GM12878 (cell line): ENCODE results near the gene OMG. TPM values are rescaled to one million over a fixed set of nuclear protein-coding genes. Genes with fewer than 3 reads are reported as not detected.
A peak's percentile ranks its signal among the peaks of the same experiment; 100 is the strongest.

Experiments used
- ATAC-seq: fragments of 200-7000 bp; cut with Tn5 transposase; 3 replicates; pipeline ENCODE4 v1.9.1; 2020; ENCODE audit warnings: mild to moderate bottlenecking, moderate library complexity
- BruUV-seq: library from RNA; stranded (reverse); fragments of 400-500 nt; replicated peaks from 2 replicates; lab custom pipeline; 2021; lab: Mats Ljungman, UMichigan
- CTCF ChIA-PET: fragments of 300-600 bp; sonication (Branson Sonifier 250); formaldehyde crosslinking; extraction: SDS; loops from one replicate; lab custom pipeline; 2021; ENCODE audit warnings: inconsistent platforms; lab: Yijun Ruan, JAX
- POLR2A ChIA-PET: fragments of 350-600 bp; formaldehyde crosslinking; extraction: SDS; loops from one replicate; lab custom pipeline; 2021; ENCODE audit warnings: inconsistent platforms; lab: Charles Lee
- RAD21 ChIA-PET: fragments of 300-600 bp; sonication (Branson Sonifier 250); formaldehyde crosslinking; loops from one replicate; lab custom pipeline; 2023; ENCODE audit warnings: antibody characterized with exemption; ENCODE audit not compliant: unreplicated experiment; lab: Charles Lee
- SMC1A ChIA-PET: fragments of 300-600 bp; sonication (Branson Sonifier 250); formaldehyde crosslinking; loops from one replicate; lab custom pipeline; 2023; ENCODE audit not compliant: unreplicated experiment, uncharacterized antibody; lab: Charles Lee
- DNase-seq: peaks from one replicate; pipeline ENCODE4 v3.0.0-alpha.2; 2011; ENCODE audit warnings: low read depth, low spot score
- FAIRE-seq: peaks from 3 replicates; lab custom pipeline; 2011; peaks lifted over from hg19 to GRCh38; lab: Jason Lieb, UNC
- H2AFZ ChIP-seq: 2 replicates; pipeline ENCODE4 v1.6.0; 2011; ENCODE audit warnings: low read depth, low read length, control low read depth; ENCODE audit not compliant: control insufficient read depth
- H3K27ac ChIP-seq: 2 replicates; pipeline ENCODE4 v1.5.1; 2011; ENCODE audit warnings: control low read depth; ENCODE audit not compliant: control insufficient read depth, insufficient read depth
- H3K27me3 ChIP-seq, 2 experiments: replicated peaks in 1 of 2; 2 replicates each; pipeline versions ENCODE4 v1.6.0 to v1.6.1; 2011; ENCODE audit warnings: low read length in 1 of 2; ENCODE audit not compliant: control insufficient read depth in 2 of 2, insufficient read depth in 2 of 2
- H3K36me3 ChIP-seq, 2 experiments: 2 replicates each; pipeline ENCODE4 v1.5.1; 2011; ENCODE audit warnings: low read length in 1 of 2; ENCODE audit not compliant: control insufficient read depth in 2 of 2, insufficient read depth in 2 of 2
- H3K4me1 ChIP-seq: 2 replicates; pipeline ENCODE4 v1.6.1; 2011; ENCODE audit warnings: mild to moderate bottlenecking, low read length, moderate library complexity, mixed read lengths; ENCODE audit not compliant: control insufficient read depth, insufficient read depth
- H3K4me2 ChIP-seq: 2 replicates; pipeline ENCODE4 v1.6.0; 2011; ENCODE audit warnings: control low read depth; ENCODE audit not compliant: control insufficient read depth, insufficient read depth
- H3K4me3 ChIP-seq: fragments of 200-600 bp; sonication (generic); 2 replicates; pipeline ENCODE4 v1.5.1; 2016
- H3K79me2 ChIP-seq: 2 replicates; pipeline ENCODE4 v1.6.0; 2011; ENCODE audit warnings: low read length; ENCODE audit not compliant: control insufficient read depth, insufficient read depth
- H3K9ac ChIP-seq: 2 replicates; pipeline ENCODE4 v1.8.0; 2011; ENCODE audit warnings: low read length, control low read depth, mixed read lengths; ENCODE audit not compliant: control insufficient read depth, insufficient read depth
- H3K9me3 ChIP-seq: replicated peaks from 3 replicates; pipeline ENCODE4 v1.5.1; 2011; ENCODE audit warnings: mild to moderate bottlenecking, low read length; ENCODE audit not compliant: control insufficient read depth, insufficient read depth
- H4K20me1 ChIP-seq: 2 replicates; pipeline ENCODE4 v1.6.0; 2011; ENCODE audit not compliant: control insufficient read depth, insufficient read depth
- ATF7 ChIP-seq: fragments of 450-650 bp; IDR thresholded peaks from 2 replicates; pipeline ENCODE4 v1.6.1; 2016; ENCODE audit warnings: low read depth, mild to moderate bottlenecking
- HDGF ChIP-seq: fragments of 450-650 bp; IDR thresholded peaks from 2 replicates; pipeline ENCODE4 v1.6.1; 2016; ENCODE audit warnings: antibody characterized with exemption
- IRF4 ChIP-seq: IDR thresholded peaks from 2 replicates; pipeline ENCODE4 v1.6.1; 2011; ENCODE audit warnings: low read depth, low read length
- JUNB ChIP-seq: IDR thresholded peaks from 2 replicates; pipeline ENCODE4 v1.6.1; 2016; ENCODE audit warnings: antibody characterized with exemption, mild to moderate bottlenecking
- MEF2A ChIP-seq: IDR thresholded peaks from 2 replicates; pipeline ENCODE4 v1.6.1; 2011; ENCODE audit warnings: low read depth, mild to moderate bottlenecking, low read length, moderate library complexity; ENCODE audit not compliant: insufficient read depth
- WGBS: methylation state at CpG from one replicate; pipeline ENCODE4 v1.1.6; 2016; ENCODE audit warnings: low lambda C conversion rate; ENCODE audit not compliant: insufficient replicate concordance, insufficient coverage; ENCODE audit errors: missing lambda C conversion rate; 5-methylcytosine and 5-hydroxymethylcytosine counted together
- in situ Hi-C: fragments of 300-500 bp; cut with MboI; formaldehyde crosslinking; loops from 9 replicates; pipeline ENCODE4 v1.14.3; 2018; ENCODE audit warnings: mixed read lengths
- intact Hi-C: fragments of 100-400 bp; cut with micrococcal nuclease; formaldehyde crosslinking; loops from one replicate; pipeline ENCODE4 v1.14.2; 2022; ENCODE audit not compliant: unreplicated experiment
- polyA plus RNA-seq, 11 experiments: library from polyadenylated mRNA; depleted of rRNA in 4 of 11; unstranded in 6 of 11; stranded (reverse) in 5 of 11; fragments of >200 nt; fragmentation: Nextera tagmentation in 4 of 11; fragmentation: Illumina TruSeq in 1 of 11; extraction: Ambion mirVana in 4 of 11; extraction: Trizol in 1 of 11; gene quantifications; 1 replicate in 1 of 11; 2 replicates in 10 of 11; pipeline versions ENCODE4 v1.2.1 to v1.2.3, GENCODE V29; 2011 to 2016; ENCODE audit warnings: inconsistent platforms in 2 of 11, missing spikeins in 2 of 11, low read depth in 1 of 11
- total RNA-seq, 4 experiments: library from RNA; depleted of rRNA in 3 of 4; stranded (reverse); fragments of >200 nt in 3 of 4; fragmentation: Illumina TruSeq in 1 of 4; extraction: Trizol in 1 of 4; gene quantifications; 2 replicates each; pipeline versions ENCODE4 v1.2.1 to v1.2.3, GENCODE V29; 2013 to 2021
- TF ChIP-seq, protein P1 (sequence below): IDR thresholded peaks from 2 replicates; pipeline ENCODE4 v1.6.1; 2012; ENCODE audit warnings: low read depth, low read length, improper control_type of control experiment
- TF ChIP-seq, protein P2 (sequence below): IDR thresholded peaks from 2 replicates; pipeline ENCODE4 v1.6.1; 2011; ENCODE audit warnings: low read depth, mild to moderate bottlenecking, low read length, moderate library complexity, borderline replicate concordance; ENCODE audit errors: extremely low read depth

OMG gene
- total and polyA plus RNA-seq, 10 of the 15 experiments (the other 5 are each of a cell fraction or from before 2014, with no cell fraction given), result 0.09 to 0.96 (median 0.26) TPM

DNA sequence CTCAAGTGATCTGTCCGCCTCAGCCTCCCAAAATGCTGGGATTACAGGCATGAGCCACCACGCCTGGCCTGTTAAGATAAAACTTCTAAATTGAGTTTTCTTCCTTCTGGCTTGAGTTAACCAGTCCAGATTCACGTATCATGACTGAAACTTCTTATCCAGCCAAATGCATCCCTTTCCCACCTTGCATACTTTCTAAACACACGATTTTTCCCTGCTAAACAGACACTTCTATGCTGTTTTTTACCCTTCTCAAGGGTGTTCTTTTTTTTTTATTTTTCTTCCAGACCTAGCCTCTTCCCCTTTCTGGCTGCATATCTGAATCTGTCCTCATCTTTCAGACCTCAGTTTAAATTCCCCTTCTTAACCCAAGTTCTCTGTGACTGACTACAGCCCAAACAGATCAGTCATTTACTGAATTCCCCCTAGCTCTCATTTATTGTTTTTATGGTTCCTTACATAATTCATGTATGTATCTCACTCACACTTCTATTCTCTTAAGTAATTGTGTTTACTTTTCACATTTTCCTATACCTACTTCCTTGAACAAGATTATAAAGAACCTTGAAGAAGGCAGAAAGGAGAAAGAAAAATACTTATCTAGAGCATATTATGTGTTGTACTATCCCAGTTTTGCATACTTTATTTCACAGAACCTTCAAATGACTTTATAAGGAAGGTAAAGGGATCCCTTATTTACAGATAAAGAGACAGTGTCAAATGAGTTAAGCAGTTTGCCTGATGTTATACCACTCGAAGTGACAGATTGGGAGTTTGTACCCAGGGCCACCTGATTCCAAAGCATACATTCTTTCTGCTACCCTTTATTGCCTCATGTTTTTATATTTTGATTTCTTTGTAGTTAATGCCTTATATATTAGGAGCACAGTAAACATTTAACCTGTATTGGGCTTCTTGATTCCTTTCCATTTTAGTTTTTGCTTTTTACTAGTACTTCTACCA lies 11.6 kb upstream of the OMG start (continued):
- TF ChIP-seq ATF7 (peak; percentile 17; the same call in 1 of the 2 replicates), HDGF (0 out of 2 replicates have a peak, but pooled peaks have one; percentile 53), JUNB (peak; percentile 55), IRF4 (no peak)
- TF ChIP-seq, protein P1, sequence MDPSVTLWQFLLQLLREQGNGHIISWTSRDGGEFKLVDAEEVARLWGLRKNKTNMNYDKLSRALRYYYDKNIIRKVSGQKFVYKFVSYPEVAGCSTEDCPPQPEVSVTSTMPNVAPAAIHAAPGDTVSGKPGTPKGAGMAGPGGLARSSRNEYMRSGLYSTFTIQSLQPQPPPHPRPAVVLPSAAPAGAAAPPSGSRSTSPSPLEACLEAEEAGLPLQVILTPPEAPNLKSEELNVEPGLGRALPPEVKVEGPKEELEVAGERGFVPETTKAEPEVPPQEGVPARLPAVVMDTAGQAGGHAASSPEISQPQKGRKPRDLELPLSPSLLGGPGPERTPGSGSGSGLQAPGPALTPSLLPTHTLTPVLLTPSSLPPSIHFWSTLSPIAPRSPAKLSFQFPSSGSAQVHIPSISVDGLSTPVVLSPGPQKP, result no peak

DNA sequence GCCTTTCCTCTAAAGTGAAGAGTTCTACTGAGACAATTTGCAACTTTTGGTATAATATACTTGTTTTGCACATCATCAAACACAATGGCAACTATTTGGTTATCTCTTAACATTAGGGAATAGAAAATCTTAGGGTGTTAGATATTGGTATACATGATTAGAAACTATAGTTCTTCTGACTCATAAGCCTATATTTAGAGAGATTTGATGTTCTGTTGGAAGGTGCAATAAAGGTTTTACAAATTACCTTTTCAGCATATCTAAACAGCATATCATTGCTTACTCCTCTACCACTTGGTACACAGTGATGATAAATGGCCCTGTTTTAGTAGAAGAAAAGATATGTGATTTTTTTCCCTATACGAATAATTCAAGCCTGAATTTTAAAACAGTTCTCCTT lies 10.6 kb upstream of the OMG start:
- H3K36me3 ChIP-seq, result peaks cover 7 to 30% of the 10 kb centered on the region in 2 experiments
- WGBS, result 3% methylated on average over 1 of the region's 1 CpG
- H3K9me3 ChIP-seq, result peaks cover 6% of the 10 kb centered on the region
- H3K4me2 ChIP-seq, result peak overlapping the region; percentile 97
- TF ChIP-seq, protein P2, sequence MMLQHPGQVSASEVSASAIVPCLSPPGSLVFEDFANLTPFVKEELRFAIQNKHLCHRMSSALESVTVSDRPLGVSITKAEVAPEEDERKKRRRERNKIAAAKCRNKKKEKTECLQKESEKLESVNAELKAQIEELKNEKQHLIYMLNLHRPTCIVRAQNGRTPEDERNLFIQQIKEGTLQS, result no peak
- 0 out of 2 replicates have a peak, but pooled peaks have one; percentile 53 for TF ChIP-seq MEF2A
- peak overlapping the region; percentile 93 for H3K9ac ChIP-seq
- H3K4me3 ChIP-seq, result peak overlapping the region; percentile 56
- ATAC-seq (peak; percentile 3), FAIRE-seq (no peak), DNase-seq (no peak)
- peaks cover 18% of the 10 kb centered on the region for H3K4me1 ChIP-seq
- POLR2A ChIA-PET, result interaction anchor here (1.4 kb wide), 1 partner anchor 65 kb away, joined by 3 read pairs; no protein-coding TSS in a partner anchor
- SMC1A ChIA-PET, result interaction anchor here (7.0 kb wide), 1 partner anchor 13 kb away, joined by 101 read pairs; the partner anchor contains the start of gene EVI2A
- H3K27me3 ChIP-seq, result no peaks in the 10 kb centered on the region
- H2AFZ ChIP-seq, result no peak overlapping the region
- H3K79me2 ChIP-seq, result peaks cover 90% of the 10 kb centered on the region
- in situ Hi-C loops (no loop called here), intact Hi-C loops (loop anchor here (2.0 kb wide), 1 partner anchor 65 kb away; no protein-coding TSS in a partner anchor)
- no peaks in the 10 kb centered on the region for H4K20me1 ChIP-seq
- CTCF ChIA-PET, result interaction anchor here (1.5 to 2.3 kb wide), 2 partner anchors 12 to 83 kb away, joined by 3 to 9 read pairs; no protein-coding TSS in a partner anchor
- peak overlapping the region; percentile 95 for H3K27ac ChIP-seq
- no TSS peak for BruUV-seq
- RAD21 ChIA-PET, result interaction anchor here (1.1 kb wide), 2 partner anchors 12 to 186 kb away, joined by 3 to 9 read pairs; no protein-coding TSS in a partner anchor
